GM19455 (cell line): ENCODE measurements around the gene ST6GALNAC5.
"Not testable (repeated sequence)": the region's sequence is repeated elsewhere in the genome, so short reads cannot be mapped to it uniquely, and the experiment has no call there.

Experiments
- ATAC-seq: cut with Tn5 transposase; IDR thresholded peaks from one replicate; pipeline ENCODE4 v1.9.1; 2021; ENCODE audit not compliant: unreplicated experiment

Gene ST6GALNAC5

DNA sequence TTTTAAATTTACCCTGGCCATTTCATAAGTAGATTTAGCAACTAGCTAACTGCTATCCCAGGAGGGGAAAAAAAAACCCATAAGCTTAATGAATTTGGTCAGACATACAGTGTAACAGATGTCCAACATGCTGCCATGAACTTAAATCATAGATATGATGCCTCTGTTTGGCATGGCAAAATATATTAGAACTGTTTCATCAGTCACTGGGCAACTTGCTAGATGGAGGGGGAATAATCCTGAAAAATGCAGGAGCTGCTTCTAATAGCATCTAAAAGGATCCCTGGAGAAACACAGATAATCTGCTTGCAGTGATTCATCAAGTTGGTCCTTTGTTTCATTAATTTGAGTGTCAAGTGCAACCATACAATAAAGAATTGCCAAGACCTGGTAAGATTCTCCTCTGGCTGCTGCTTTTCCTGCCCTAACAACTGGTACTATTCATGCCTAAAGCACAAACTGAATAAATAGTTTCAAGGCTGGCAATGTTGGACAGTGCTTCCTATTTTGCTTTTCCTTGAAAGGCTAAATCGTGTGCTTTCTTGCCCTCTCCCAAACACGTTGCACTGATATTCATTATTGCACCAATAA, 1.5 kb upstream of the ST6GALNAC5 start:
- ATAC-seq, result no peak

- ATAC-seq, result no peak
Observed at GRCh38 chr1:76866566-76866965, 714 bp upstream of the ST6GALNAC5 start.

GRCh38 chr1:76868154-76868882, 1.0 kb downstream of the ST6GALNAC5 start:
- no peak for ATAC-seq

DNA sequence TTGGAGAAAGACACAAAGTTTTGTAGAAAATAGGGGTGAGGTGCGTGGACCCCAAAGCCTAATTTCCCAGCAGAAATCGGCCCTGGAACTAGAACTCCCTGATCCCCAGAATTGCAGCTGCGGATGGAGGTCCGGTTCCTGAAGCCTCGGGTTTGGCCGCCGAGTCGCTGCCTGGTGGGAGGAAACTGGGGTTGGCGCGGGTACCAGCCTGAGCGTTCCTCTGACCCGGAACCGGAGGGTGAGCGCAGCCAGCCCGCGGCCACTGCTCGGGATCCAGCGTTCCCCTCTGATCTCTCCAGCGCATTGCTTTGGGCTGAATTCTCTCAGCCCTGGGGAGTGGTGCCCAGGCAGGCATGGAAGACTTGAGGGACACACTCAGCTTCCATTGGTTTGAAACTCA, 1.6 kb downstream of the ST6GALNAC5 start:
- ATAC-seq, result no peak

- no peak for ATAC-seq
Observed at GRCh38 chr1:76870037-76870436, 2.8 kb downstream of the ST6GALNAC5 start.

DNA sequence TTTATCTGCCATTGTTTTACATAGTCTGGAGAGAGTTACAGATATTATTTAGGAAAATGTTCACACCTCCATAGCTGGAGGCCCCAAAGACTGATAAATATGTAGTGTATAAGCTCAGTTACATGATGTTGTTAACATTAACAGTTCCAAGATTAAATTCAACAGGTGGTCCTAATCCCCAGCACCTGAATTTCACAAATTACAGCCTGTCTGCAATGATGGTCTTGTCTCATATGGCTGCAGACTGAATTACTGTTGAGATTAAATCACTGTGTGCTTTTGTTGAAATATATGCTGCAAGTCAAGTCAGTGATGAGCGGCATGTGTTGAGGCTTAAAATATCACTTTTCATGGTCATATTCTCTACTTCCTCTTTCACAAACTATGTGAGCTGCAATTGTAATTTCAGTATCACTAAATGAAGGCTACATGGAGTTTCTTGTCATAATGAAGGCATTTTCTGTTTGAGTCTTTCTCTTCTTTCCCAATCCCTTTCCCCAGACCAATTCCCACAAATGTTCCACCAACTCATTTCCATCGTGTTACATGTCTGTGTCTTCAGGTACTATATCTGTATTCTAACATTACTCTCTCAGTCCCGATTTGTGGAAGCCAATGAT, 4.2 kb downstream of the ST6GALNAC5 start:
- ATAC-seq, result peak; percentile 96

GRCh38 chr1:76872944-76873343, 5.7 kb downstream of the ST6GALNAC5 start:
- no peak for ATAC-seq

GRCh38 chr1:76876655-76877395, 9.5 kb downstream of the ST6GALNAC5 start:
- no peak for ATAC-seq

DNA sequence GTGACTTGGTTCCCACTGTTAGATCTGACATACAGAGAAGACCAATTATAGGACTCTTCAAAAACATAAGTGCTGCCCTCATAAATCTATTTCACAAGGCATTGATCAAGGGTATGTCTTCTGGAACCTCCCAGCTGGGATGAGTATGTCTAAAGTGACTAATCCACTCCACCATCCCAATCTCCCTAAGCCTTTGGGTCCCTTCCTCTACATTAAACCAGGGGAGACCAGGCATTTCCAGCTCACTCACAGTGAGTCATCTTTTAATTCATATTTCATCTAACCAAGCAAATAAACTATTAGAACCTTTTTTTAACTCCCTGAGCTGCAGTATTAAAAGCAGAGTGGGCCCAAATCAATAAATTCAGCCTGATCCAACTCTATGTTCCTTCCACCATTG, 11.7 kb downstream of the ST6GALNAC5 start:
- not testable (repeated sequence) for ATAC-seq

DNA sequence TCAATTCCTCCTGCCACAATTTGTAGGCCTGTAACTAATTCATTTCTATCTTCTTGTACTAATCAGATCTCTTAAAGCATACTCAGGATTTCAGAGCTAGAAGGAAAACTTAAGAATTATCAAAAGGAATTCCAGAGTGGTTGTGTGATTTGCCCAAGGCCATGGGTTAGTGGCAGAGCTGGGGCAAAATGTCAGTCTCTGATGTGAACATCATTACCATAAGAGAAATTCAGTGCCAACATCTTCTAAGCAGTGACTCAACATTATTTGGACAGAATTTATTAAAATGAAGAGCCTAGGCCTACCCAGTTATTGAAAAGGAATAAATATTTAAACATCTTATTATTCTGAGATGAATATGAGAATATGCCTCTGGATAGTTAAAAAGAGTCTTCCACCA, 14.5 kb downstream of the ST6GALNAC5 start:
- no peak for ATAC-seq

DNA sequence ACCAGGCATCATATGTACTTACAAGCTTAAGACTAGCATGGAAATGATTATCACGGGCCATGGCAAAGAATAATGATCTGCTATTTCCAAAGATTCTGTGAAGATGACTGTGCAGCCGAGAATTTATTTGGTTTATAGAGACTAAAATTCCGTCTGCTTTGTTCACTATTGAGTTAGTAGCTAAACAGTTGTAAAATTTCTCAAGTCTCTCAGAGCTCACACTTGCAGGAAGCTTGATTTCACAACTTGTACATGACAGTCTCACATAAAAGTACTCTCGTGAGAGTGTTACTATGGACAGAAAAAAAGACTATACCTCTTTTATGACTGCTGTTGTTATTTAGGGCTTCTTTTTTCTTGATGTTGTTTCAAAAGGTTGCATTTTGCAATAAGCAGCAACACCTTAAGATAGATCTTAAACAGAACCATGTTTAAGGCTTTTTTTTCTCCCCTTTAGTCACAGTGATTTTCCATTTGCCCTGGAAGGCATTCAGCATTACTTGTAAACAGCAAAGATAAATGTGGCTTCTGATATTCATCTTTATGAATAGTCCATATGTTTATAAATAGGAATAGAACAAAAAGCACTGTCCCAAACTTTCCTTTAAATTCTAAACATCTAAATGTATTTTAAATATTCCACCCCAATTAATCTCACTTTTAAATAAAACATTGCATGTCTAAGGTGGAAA, 24.8 kb downstream of the ST6GALNAC5 start:
- ATAC-seq, result no peak

DNA sequence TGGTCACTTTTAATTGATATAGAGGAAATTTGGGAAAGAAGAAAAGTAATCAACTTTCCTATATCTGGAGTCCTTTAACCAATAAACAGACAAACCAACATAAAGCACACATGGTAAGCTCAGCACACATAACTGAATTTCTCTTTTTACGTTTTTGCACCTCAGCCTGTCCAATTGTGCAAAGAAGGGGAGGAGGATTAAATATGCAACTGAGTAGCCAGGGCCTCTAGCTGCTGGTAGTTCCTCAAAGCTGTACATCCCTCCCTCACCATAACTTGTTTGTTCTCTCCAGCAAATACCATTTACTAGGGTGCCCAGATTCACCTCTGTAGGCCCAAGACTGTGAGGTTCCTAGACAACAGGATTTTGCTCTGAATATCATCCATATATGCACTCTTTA, 25.4 kb downstream of the ST6GALNAC5 start:
- ATAC-seq, result no peak

DNA sequence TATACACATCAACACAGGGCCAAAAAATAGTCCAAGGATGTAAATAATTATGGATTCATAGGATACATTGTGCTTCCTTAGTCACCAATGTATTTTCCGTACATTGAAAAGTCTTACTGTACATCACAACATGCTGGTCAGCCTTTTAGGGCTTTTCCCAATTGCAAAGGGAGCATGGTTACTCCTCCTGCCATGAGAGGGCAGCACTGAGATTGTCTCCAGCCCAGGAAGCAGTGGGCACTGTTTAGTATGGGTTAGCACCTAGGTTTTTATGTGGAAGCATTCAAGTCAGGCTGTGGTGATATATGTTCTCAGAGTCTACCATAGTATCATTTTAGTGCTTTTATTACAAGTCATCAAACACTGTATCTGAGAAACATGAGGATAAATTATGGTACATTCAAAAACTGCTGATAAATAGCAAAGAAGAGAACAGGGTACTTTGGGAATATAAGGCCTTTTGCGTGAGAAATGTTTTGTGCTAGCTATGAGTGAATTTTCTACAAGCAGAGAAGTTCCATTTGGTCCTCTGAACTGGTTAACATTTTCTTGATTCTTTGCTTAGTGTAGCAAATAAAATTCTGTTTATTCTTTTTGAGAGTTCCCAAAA, 34.0 kb downstream of the ST6GALNAC5 start:
- peak; percentile 92 for ATAC-seq

- no peak for ATAC-seq
Observed at GRCh38 chr1:76905876-76906595, 38.8 kb downstream of the ST6GALNAC5 start.

- ATAC-seq, result no peak
Observed at GRCh38 chr1:76909311-76909710, 42.0 kb downstream of the ST6GALNAC5 start.

DNA sequence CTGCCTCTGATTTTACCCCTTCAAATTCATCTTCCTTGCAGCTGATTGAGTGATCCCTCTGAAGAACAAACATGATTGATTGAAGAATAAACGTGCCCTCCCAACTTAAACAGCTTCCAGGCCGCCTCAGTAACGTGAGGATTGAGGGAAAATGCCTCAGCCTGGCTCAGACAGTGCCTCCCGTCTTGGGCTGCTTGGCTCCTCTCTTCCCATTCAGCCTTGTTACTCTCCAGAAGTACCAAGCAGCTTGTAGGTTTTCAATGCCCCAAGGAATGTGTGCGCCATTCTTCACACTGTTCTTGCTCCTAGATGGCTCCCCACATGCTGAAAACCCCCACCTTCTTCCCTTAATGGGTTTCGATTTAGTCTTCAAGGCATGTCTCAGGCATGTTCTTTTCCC, 51.8 kb downstream of the ST6GALNAC5 start:
- no peak for ATAC-seq

GRCh38 chr1:76921590-76921989, 54.3 kb downstream of the ST6GALNAC5 start:
- ATAC-seq, result no peak

- ATAC-seq, result no peak
Observed at GRCh38 chr1:76925825-76926224, 58.5 kb downstream of the ST6GALNAC5 start.

DNA sequence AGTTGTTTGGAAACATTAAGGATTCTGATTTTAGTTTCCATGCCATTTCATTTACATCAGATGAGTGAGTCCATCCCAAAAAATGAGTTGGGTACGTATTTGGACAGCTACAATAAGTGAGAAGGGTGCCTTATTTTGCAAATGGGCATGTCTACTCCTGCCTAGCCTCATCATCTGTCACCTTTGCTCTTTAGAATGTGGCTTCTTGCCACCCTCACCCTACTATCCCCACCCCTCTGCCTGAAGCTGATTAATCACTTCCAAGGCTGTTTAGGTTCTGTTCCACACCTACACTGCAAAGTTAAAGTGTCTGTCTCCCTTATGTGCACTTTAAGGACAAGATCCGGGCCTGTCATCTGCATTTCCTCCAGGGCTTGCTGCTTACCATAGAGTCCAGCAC, 61.2 kb downstream of the ST6GALNAC5 start:
- no peak for ATAC-seq

GRCh38 chr1:76929136-76929535, 61.9 kb downstream of the ST6GALNAC5 start:
- no peak for ATAC-seq
